Uterus (tissue), 4 donors: ENCODE measurements around the gene RNPS1. TPM values are rescaled to one million over a fixed set of nuclear protein-coding genes. Genes with fewer than 3 reads are reported as not detected.
"Not testable (repeated sequence)": the region's sequence is repeated elsewhere in the genome, so short reads cannot be mapped to it uniquely, and the experiment has no call there.

Source experiments
- DNase-seq, 2 donors: peaks; one replicate each; pipeline ENCODE4 v3.0.0-alpha.2; 2019 to 2020
- H3K27ac ChIP-seq, 2 donors: fragments of 200-600 bp; sonication (generic); 1 replicate in 1 of 2; 2 replicates in 1 of 2; pipeline ENCODE4 v1.5.1; 2016 to 2018
- H3K27me3 ChIP-seq, 2 donors: fragments of 200-600 bp; sonication (generic); one replicate each; pipeline ENCODE4 v1.5.1; 2018 to 2019; ENCODE audit warnings: control low read depth in 1 of 2
- H3K36me3 ChIP-seq, 2 donors: fragments of 200-600 bp; sonication (generic); one replicate each; pipeline ENCODE4 v1.5.1; 2019; ENCODE audit warnings: control low read depth in 1 of 2
- H3K4me1 ChIP-seq, 2 donors: fragments of 200-600 bp; sonication (generic); one replicate each; pipeline ENCODE4 v1.5.1; 2018 to 2019; ENCODE audit warnings: control low read depth in 1 of 2
- H3K4me3 ChIP-seq, 2 donors: fragments of 200-600 bp; sonication (generic); 1 replicate in 1 of 2; 2 replicates in 1 of 2; pipeline ENCODE4 v1.5.1; 2018 to 2019; ENCODE audit warnings: mild to moderate bottlenecking in 1 of 2
- H3K9me3 ChIP-seq, 2 donors: fragments of 200-600 bp; sonication (generic); one replicate each; pipeline ENCODE4 v1.5.1; 2019; ENCODE audit warnings: control low read depth in 1 of 2
- CTCF ChIP-seq, 4 experiments: fragments of 200-600 bp in 2 of 4; fragments of 450-650 bp in 2 of 4; sonication (generic) in 2 of 4; IDR thresholded peaks; one replicate each; pipeline ENCODE4 v1.5.1; 2016 to 2019; ENCODE audit warnings: antibody characterized with exemption in 4 of 4, mild to moderate bottlenecking in 2 of 4, moderate library complexity in 1 of 4
- POLR2A ChIP-seq, 2 donors: fragments of 450-650 bp; IDR thresholded peaks; one replicate each; pipeline ENCODE4 v1.6.1; 2016; ENCODE audit warnings: antibody characterized with exemption in 2 of 2, mild to moderate bottlenecking in 1 of 2, moderate library complexity in 1 of 2
- intact Hi-C: fragments of 100-400 bp; cut with DNase I; formaldehyde crosslinking; loops from one replicate; pipeline ENCODE4 v1.15.1; 2023; ENCODE audit warnings: low total_unique reads
- total RNA-seq, 4 donors: library from RNA; depleted of rRNA in 3 of 4; stranded (reverse); fragments of >200 nt in 3 of 4; gene quantifications; one replicate each; pipeline versions ENCODE4 v1.1.0 to v1.2.4, GENCODE V29; 2014 to 2023
- donor health status: DM: yes; HTN: yes; CAD: no.

Gene RNPS1
- total RNA-seq, 4 donors from 2014 or later, result 36.1 to 175 (median 85.5) TPM

DNA sequence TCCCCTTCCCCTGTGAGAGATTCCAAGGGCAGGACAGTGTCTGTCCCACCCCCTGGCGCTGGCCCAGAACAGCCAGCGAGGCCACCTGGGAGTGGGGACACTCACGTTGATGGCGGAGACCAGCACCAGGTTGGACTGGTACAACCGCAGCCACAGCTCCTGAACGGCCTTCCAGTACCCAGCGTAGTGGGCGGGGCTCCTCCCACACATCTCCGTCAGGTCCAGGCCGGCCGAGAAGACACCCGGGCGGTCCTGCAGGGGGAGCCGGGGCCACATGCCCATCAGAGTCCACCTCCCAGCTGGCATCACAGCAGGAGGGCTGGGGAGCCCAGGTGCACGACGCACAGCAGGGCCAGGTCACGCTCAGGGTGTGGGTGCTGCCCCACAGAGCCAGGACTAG is 23.6 kb downstream of the RNPS1 start:
- Histone ChIP-seq H3K27ac (no peak overlapping the region), H3K36me3 (no peaks in the 10 kb centered on the region), H3K4me3 (no peak overlapping the region), H3K9me3 (no peaks in the 10 kb centered on the region), H3K4me1 (no peaks in the 10 kb centered on the region), H3K27me3 (no peaks in the 10 kb centered on the region)
- intact Hi-C loops, result no loop called here
- no peak for DNase-seq
- TF ChIP-seq POLR2A (IDR thresholded peaks at IDR 0.05) (no peak), CTCF (IDR thresholded peaks at IDR 0.05) (no peak)

DNA sequence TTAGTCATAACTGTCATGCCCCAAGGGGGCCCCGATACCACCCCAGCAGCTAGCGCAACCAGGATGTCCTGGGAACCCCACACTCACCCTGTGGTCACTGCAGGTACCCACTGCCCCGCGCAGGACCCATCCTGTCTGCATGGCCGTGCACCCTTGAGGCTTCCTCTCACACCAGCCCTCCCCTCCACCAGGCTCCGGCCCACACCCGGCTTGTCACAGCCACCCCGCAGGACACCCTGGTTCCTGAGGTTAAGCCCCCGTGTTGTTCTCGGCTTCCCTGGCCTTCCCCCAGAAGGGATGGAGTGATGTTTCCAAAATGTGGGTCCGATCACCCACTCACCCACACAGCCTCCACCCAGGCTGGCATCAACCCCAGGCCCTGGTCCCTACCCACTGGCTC is 24.1 kb downstream of the RNPS1 start:
- DNase-seq, result no peak
- Histone ChIP-seq H3K9me3 (no peaks in the 10 kb centered on the region), H3K27me3 (no peaks in the 10 kb centered on the region), H3K36me3 (no peaks in the 10 kb centered on the region), H3K4me1 (no peaks in the 10 kb centered on the region), H3K4me3 (no peak overlapping the region), H3K27ac (no peak overlapping the region)
- TF ChIP-seq POLR2A (IDR thresholded peaks at IDR 0.05) (no peak), CTCF (IDR thresholded peaks at IDR 0.05) (no peak)
- intact Hi-C loops, result no loop called here

DNA sequence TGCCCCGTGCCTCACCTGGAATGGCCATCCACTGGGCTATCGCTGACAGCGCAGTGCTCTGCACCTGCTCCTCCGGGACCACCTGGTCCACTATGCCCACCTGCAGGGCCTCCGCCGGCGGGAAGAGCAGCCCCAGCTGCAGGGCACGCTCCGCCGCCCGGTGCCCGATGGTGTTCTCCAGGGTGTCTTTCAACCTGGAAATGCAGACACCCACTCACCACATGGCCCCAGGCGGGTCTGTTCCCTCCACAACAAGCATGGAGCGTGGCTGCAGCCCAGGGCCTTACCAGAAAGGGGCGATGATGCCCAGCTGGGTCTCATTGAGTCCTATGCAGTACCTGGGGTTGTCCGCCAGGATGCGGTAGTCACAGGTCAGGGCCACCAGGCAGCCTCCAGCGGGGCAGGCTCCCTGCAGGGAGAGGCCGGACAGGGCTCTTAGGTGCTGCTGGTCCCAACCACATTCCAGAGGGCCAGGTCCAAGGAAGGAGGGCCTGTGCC is 24.8 kb downstream of the RNPS1 start:
- intact Hi-C loops, result no loop called here
- TF ChIP-seq CTCF (IDR thresholded peaks at IDR 0.05), result no peak
- no peak for TF ChIP-seq POLR2A (IDR thresholded peaks at IDR 0.05)
- Histone ChIP-seq H3K36me3 (no peaks in the 10 kb centered on the region), H3K9me3 (no peaks in the 10 kb centered on the region), H3K4me3 (no peak overlapping the region), H3K4me1 (no peaks in the 10 kb centered on the region), H3K27ac (no peak overlapping the region), H3K27me3 (no peaks in the 10 kb centered on the region)
- DNase-seq, result no peak

DNA sequence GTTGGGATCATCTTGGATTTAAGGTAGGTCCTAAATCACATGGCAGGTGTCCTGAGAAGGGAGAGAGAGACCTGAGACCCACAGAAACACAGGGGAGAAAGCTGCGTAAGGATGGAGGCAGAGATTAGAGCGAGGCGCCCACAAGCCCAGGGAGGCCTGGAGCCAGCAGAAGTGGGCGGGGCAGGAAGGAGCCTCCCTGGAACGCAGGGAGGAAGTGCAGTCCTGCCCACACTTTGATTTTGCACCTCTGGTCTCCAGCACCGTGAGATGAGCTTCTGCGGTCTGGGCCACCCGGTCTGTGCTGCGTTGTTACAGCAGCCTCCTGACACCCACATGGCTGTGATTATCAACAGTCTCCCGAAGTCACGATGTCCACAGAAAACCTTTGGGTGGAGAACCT is 25.3 kb downstream of the RNPS1 start:
- Histone ChIP-seq H3K27me3 (no peaks in the 10 kb centered on the region), H3K27ac (no peak overlapping the region), H3K9me3 (no peaks in the 10 kb centered on the region), H3K4me1 (no peaks in the 10 kb centered on the region), H3K36me3 (no peaks in the 10 kb centered on the region), H3K4me3 (no peak overlapping the region)
- no peak for DNase-seq
- TF ChIP-seq POLR2A (IDR thresholded peaks at IDR 0.05) (no peak), CTCF (IDR thresholded peaks at IDR 0.05) (no peak)
- intact Hi-C loops, result no loop called here

GRCh38 chr16:2240331-2240730 is 27.6 kb downstream of the RNPS1 start:
- H3K27me3 ChIP-seq, DNase-seq, H3K9me3 ChIP-seq, H3K27ac ChIP-seq, intact Hi-C loops, H3K4me3 ChIP-seq, H3K36me3 ChIP-seq: not testable (repeated sequence)
- H3K4me1 ChIP-seq, result peaks cover 0 to 12% of the 10 kb centered on the region in 2 donors
